Lower lobe of right lung (tissue), 2 donors: ENCODE measurements around the gene MYO9A. TPM values are rescaled to one million over a fixed set of nuclear protein-coding genes. Genes with fewer than 3 reads are reported as not detected.

ENCODE experiments used
- ATAC-seq, 2 donors: fragments of 200-7000 bp; cut with Tn5 transposase; one replicate each; pipeline ENCODE4 v1.9.1; 2020 to 2022; ENCODE audit warnings: mild to moderate bottlenecking in 2 of 2, moderate library complexity in 2 of 2
- DNase-seq: peaks from one replicate; pipeline ENCODE4 v3.0.0-alpha.2; 2020
- H3K27ac ChIP-seq: fragments of 200-600 bp; one replicate; pipeline ENCODE4 v1.8.0; 2022
- H3K27me3 ChIP-seq: fragments of 200-600 bp; one replicate; pipeline ENCODE4 v1.8.0; 2022; ENCODE audit warnings: low read depth
- H3K36me3 ChIP-seq: fragments of 200-600 bp; one replicate; pipeline ENCODE4 v1.8.0; 2022; ENCODE audit warnings: mild to moderate bottlenecking
- H3K4me1 ChIP-seq: fragments of 200-600 bp; one replicate; pipeline ENCODE4 v1.8.0; 2022
- H3K4me3 ChIP-seq: fragments of 200-600 bp; one replicate; pipeline ENCODE4 v1.8.0; 2022; ENCODE audit warnings: mild to moderate bottlenecking
- H3K9me3 ChIP-seq: fragments of 200-600 bp; one replicate; pipeline ENCODE4 v1.8.0; 2022
- intact Hi-C: fragments of 100-400 bp; cut with DNase I; formaldehyde crosslinking; loops from one replicate; pipeline ENCODE4 v1.11.0; 2022
- total RNA-seq: library from RNA; stranded (reverse); fragmentation: NEBNext Ultra II Directional; extraction: Animal tissue kit (Norgen Biotek cat#: 25700); gene quantifications from one replicate; pipeline ENCODE4 v1.2.1, GENCODE V29; 2021
- TF ChIP-seq, protein P1 (sequence below): fragments of 200-600 bp; IDR thresholded peaks from one replicate; pipeline ENCODE4 v1.8.0; 2022; ENCODE audit warnings: antibody characterized with exemption, mild to moderate bottlenecking
- donor health status: DM: no; HTN: yes; CAD: no; lungs with severe emphysema.

MYO9A gene
- total RNA-seq, 1 donor from 2014 or later = 73.8 TPM

- Histone ChIP-seq H3K27me3 (no peaks in the 10 kb centered on the region), H3K9me3 (peaks cover 21% of the 10 kb centered on the region), H3K4me1 (no peaks in the 10 kb centered on the region), H3K36me3 (peaks cover 55% of the 10 kb centered on the region), H3K4me3 (no peak overlapping the region), H3K27ac (no peak overlapping the region)
- ATAC-seq = no peak
- TF ChIP-seq, protein P1, sequence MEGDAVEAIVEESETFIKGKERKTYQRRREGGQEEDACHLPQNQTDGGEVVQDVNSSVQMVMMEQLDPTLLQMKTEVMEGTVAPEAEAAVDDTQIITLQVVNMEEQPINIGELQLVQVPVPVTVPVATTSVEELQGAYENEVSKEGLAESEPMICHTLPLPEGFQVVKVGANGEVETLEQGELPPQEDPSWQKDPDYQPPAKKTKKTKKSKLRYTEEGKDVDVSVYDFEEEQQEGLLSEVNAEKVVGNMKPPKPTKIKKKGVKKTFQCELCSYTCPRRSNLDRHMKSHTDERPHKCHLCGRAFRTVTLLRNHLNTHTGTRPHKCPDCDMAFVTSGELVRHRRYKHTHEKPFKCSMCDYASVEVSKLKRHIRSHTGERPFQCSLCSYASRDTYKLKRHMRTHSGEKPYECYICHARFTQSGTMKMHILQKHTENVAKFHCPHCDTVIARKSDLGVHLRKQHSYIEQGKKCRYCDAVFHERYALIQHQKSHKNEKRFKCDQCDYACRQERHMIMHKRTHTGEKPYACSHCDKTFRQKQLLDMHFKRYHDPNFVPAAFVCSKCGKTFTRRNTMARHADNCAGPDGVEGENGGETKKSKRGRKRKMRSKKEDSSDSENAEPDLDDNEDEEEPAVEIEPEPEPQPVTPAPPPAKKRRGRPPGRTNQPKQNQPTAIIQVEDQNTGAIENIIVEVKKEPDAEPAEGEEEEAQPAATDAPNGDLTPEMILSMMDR = no peak
- intact Hi-C loops = no loop called here
- no peak for DNase-seq
Observed at GRCh38 chr15:71932689-71933088, 185.3 kb downstream of the MYO9A start.

- Histone ChIP-seq H3K27me3 (no peaks in the 10 kb centered on the region), H3K36me3 (peaks cover 52% of the 10 kb centered on the region), H3K4me1 (no peaks in the 10 kb centered on the region), H3K4me3 (no peak overlapping the region), H3K9me3 (peaks cover 21% of the 10 kb centered on the region), H3K27ac (no peak overlapping the region)
- ATAC-seq (no peak), DNase-seq (no peak)
- intact Hi-C loops = no loop called here
- TF ChIP-seq, protein P1 = no peak
Observed at GRCh38 chr15:71931261-71931660, 186.7 kb downstream of the MYO9A start.

DNA sequence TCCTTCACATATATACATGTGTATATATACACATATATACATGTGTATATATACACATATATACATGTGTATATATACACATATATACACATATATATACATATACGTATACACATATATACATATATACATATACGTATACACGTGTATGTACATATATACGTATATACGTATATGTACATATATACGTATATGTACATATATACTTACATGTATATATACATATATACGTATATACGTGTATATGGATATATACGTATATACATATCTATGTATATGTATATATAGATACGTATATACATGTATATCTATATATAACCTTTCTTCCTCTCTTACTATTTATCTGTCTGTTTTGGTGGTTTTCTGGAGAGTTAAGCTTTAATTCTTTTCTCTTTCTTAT is 192.8 kb downstream of the MYO9A start:
- H3K4me1 ChIP-seq = no peaks in the 10 kb centered on the region
- H3K27me3 ChIP-seq = no peaks in the 10 kb centered on the region
- TF ChIP-seq, protein P1 = no peak
- H3K9me3 ChIP-seq = no peaks in the 10 kb centered on the region
- intact Hi-C loops = no loop called here
- peaks cover 7% of the 10 kb centered on the region for H3K36me3 ChIP-seq
- DNase-seq = no peak
- no peak overlapping the region for H3K27ac ChIP-seq
- no peak for ATAC-seq
- no peak overlapping the region for H3K4me3 ChIP-seq

DNA sequence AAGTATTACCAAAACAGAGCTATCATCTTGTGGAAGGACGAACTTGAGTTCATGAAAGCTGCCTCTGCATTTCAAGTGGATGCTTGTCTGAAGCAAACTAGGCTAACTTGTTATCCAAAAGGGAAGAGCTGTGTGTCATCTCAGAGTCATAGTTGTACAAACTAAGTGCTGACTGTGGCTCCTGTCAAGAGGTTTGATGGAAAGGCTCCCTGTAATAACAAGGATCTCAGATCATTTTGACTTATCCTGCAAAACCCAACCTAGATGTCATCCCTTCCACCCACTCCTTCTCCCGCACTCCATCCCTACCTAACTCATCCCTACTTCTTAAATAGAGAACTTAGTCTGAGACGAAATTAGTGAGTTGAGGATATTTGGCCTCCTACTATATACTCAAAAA is 196.8 kb downstream of the MYO9A start:
- Histone ChIP-seq H3K4me3 (no peak overlapping the region), H3K9me3 (no peaks in the 10 kb centered on the region), H3K27ac (no peak overlapping the region), H3K4me1 (no peaks in the 10 kb centered on the region), H3K36me3 (peaks cover 3% of the 10 kb centered on the region), H3K27me3 (no peaks in the 10 kb centered on the region)
- TF ChIP-seq, protein P1 = no peak
- no peak for DNase-seq
- intact Hi-C loops = no loop called here
- ATAC-seq = no peak

- Histone ChIP-seq H3K27me3 (no peaks in the 10 kb centered on the region), H3K36me3 (peaks cover 3% of the 10 kb centered on the region), H3K4me3 (no peak overlapping the region), H3K4me1 (no peaks in the 10 kb centered on the region), H3K27ac (no peak overlapping the region), H3K9me3 (no peaks in the 10 kb centered on the region)
- DNase-seq (no peak), ATAC-seq (no peak)
- intact Hi-C loops = no loop called here
- TF ChIP-seq, protein P1 = no peak
Observed at GRCh38 chr15:71920573-71920972, 197.4 kb downstream of the MYO9A start.

DNA sequence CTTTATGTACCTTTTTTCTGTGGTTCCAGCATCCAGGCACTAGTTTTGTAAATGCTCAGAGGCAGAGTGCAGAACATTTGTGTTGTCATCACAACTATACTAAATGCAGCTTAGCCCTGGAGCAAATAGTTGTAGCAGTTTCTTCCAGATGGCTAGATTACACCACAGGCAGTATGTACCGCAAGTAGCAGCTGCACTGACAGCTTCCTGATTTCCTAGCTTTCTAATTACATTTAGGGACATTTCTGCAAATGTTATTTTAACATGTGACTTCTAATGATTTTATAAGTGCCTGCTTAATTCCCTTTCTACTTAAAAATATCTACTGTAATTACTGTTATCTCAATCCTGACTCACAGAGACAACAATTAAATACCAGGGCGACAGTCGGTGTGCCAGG is 201.1 kb downstream of the MYO9A start:
- no peak for DNase-seq
- intact Hi-C loops = no loop called here
- no peak for ATAC-seq
- Histone ChIP-seq H3K27me3 (no peaks in the 10 kb centered on the region), H3K4me1 (no peaks in the 10 kb centered on the region), H3K9me3 (no peaks in the 10 kb centered on the region), H3K4me3 (no peak overlapping the region), H3K27ac (no peak overlapping the region), H3K36me3 (peaks cover 3% of the 10 kb centered on the region)
- TF ChIP-seq, protein P1 = no peak
